Fibroblast of pulmonary artery (primary cell): Measurements from ENCODE around the gene ADAP1.
"Not testable (repeated sequence)": the region's sequence is repeated elsewhere in the genome, so short reads cannot be mapped to it uniquely, and the experiment has no call there.

Experiments used
- DNase-seq: peaks from one replicate; pipeline ENCODE4 v3.0.0-alpha.2; 2010; ENCODE audit warnings: low read depth
- H3K4me3 ChIP-seq: replicated peaks from 2 replicates; pipeline ENCODE4 v1.5.1; 2011; ENCODE audit warnings: low read depth, mild to moderate bottlenecking, control low read depth, low read length, moderate library complexity
- CTCF ChIP-seq: IDR thresholded peaks from 2 replicates; pipeline ENCODE4 v1.5.1; 2011; ENCODE audit warnings: mild to moderate bottlenecking, control low read depth, low read length, inconsistent platforms; ENCODE audit errors: missing control alignments

Gene ADAP1

DNA sequence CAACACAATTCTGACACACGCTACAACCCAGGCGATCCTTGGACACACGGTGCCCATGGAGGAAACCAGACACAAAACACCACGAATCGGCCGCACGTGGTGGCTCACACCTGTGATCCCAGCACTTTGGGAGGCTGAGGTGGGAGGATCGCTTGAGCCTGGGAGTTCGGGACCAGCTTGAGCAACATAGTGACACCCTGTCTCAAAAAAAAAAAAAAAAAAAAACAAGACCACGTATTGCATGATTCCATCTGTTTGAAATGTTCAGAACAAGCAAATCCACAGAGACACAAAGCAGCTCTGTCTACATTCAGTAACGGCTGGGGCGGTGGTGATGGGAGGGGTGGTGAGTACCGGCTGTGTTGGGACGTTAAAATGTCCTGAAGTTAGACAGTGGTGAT lies 25.2 kb downstream of the ADAP1 start:
- H3K4me3 ChIP-seq: no peak overlapping the region
- DNase-seq: no peak
- no peak for TF ChIP-seq CTCF

DNA sequence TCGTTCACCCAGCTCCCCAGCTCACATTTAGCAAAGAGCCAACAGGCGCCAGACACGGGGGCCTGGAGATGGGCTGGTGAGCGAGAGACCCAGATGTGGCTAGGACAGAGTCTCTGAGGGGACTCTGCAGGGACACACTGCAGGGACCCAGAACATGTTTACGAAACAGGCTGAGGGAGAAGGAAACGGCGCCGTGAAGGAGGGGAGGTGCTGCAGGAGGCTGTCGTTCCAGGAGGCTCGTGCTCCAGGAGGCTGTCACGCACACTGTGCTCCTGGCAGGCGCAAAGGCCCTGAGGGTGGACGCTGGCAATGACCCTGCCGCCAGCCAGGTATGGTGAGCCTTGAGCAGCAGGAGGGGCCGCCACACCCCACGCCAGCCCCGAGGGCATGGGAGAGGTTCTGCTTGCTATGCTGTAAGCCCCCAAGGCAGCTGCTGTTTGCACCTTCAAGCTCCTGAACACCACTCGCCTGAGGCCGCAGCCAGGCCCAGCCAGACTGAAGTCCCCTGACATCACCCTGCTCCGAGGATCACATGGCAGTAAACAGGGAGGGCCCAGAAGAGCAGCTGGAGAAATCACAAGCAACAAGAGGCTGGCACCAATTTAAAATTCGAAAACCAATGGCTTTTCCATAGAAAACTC lies 27.3 kb downstream of the ADAP1 start:
- no peak for TF ChIP-seq CTCF
- H3K4me3 ChIP-seq: no peak overlapping the region
- no peak for DNase-seq

GRCh38 chr7:926061-927030 lies 28.1 kb downstream of the ADAP1 start:
- no peak for DNase-seq
- no peak overlapping the region for H3K4me3 ChIP-seq
- TF ChIP-seq CTCF: no peak

GRCh38 chr7:925601-926000 lies 28.9 kb downstream of the ADAP1 start:
- TF ChIP-seq CTCF: no peak
- H3K4me3 ChIP-seq: no peak overlapping the region
- no peak for DNase-seq

- no peak overlapping the region for H3K4me3 ChIP-seq
- TF ChIP-seq CTCF: no peak
- no peak for DNase-seq
Observed at GRCh38 chr7:924541-925231, 29.8 kb downstream of the ADAP1 start.

DNA sequence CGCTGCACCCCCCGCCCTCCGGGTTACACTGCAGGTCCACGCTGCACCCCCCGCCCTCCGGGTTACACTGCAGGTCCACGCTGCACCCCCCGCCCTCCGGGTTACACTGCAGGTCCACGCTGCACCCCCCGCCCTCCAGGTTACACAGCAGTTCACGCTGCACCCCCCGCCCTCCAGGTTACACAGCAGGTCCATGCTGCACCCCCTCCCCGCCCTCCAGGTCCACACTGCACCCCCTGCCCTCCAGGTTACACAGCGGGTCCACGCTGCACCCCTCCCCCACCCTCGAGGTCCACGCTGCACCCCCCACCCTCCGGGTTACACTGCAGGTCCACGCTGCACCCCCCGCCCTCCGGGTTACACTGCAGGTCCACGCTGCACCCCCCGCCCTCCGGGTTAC lies 30.4 kb downstream of the ADAP1 start:
- not testable (repeated sequence) for H3K4me3 ChIP-seq, DNase-seq
